NCI-H2107 treated with DMSO at 0.1 percent for 48 hours (cell line): ENCODE measurements around the gene SLC6A6.

Source experiments
- DNase-seq: peaks from one replicate; lab custom pipeline; 2025; ENCODE audit not compliant: unreplicated experiment; lab: John Stamatoyannopoulos, UW

The SLC6A6 gene

GRCh38 chr3:14464521-14464920 is 62.1 kb downstream of the SLC6A6 start:
- DNase-seq, result no peak

- DNase-seq, result no peak
Observed at GRCh38 chr3:14465425-14465824, 63.0 kb downstream of the SLC6A6 start.

- no peak for DNase-seq
Observed at GRCh38 chr3:14466179-14466903, 63.9 kb downstream of the SLC6A6 start.

DNA sequence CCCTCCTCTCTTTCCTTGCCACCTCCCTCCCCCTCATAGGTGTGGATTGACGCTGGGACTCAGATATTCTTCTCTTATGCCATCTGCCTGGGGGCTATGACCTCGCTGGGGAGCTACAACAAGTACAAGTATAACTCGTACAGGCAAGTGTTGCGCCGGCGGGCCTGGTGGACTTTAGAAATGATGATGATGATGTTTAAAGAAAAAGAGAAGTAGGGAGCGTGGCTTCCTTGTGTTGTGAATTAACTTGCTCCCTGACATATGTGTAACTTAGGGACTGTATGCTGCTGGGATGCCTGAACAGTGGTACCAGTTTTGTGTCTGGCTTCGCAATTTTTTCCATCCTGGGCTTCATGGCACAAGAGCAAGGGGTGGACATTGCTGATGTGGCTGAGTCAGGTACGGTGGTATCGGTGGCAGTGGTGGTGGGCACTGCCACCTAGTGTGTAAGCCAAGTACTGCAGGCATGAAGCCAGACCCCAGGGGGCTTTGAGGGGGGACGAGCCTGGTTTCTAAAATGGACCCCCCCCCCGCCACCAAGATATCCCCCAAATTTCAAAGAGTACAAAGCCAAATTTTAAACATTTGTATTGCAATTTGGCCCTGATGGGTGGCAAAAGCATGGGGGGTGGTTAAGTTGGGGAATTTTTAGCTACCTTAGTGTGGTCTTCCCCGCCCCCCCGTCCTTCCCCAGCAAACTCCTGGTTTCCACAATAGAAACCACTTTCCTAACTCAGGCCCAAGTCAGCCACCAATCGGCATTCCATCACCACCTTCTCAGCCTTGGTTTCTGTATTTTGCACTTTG is 65.6 kb downstream of the SLC6A6 start:
- no peak for DNase-seq

- no peak for DNase-seq
Observed at GRCh38 chr3:14468621-14468981, 66.2 kb downstream of the SLC6A6 start.

DNA sequence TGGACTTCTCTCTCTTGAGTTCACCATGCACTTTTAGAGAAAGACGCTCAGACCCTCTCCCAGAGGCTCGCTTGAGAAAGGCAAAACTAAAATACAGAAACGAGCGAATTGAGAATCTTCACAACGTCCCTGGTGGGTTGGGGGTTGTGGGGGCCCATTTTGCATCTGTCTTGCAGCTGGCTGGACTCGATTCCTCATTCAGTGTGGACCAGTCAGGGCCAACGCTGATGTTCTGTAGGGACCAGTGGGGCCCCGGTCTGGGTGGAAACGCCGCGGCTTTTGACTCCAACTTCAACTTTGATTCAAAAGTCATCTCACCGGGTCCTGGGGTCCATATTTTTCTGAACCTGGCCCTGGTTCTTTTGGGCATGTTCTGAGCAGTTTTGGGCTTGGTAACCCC is 68.1 kb downstream of the SLC6A6 start:
- DNase-seq, result no peak

DNA sequence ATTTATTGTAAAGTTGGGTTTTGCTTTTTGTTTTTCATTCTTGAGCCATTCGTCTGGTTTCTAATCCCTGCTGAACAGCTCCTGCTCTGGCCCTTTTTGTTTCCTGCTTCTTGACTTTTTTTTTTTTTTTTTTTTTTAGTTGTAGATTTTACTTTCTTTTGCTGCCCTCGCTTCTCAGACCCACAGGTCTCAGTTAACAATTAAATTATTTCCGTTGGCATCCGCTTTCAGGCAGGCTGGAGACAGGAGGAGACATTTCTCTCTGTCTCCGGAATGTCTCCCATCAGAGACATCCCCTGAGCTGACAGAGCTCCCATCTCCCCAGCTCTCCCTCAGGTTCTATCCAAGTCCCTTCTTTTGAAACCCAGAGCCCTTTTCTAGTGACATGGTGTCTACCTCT is 68.6 kb downstream of the SLC6A6 start:
- DNase-seq, result no peak

- no peak for DNase-seq
Observed at GRCh38 chr3:14471690-14472089, 69.3 kb downstream of the SLC6A6 start.

DNA sequence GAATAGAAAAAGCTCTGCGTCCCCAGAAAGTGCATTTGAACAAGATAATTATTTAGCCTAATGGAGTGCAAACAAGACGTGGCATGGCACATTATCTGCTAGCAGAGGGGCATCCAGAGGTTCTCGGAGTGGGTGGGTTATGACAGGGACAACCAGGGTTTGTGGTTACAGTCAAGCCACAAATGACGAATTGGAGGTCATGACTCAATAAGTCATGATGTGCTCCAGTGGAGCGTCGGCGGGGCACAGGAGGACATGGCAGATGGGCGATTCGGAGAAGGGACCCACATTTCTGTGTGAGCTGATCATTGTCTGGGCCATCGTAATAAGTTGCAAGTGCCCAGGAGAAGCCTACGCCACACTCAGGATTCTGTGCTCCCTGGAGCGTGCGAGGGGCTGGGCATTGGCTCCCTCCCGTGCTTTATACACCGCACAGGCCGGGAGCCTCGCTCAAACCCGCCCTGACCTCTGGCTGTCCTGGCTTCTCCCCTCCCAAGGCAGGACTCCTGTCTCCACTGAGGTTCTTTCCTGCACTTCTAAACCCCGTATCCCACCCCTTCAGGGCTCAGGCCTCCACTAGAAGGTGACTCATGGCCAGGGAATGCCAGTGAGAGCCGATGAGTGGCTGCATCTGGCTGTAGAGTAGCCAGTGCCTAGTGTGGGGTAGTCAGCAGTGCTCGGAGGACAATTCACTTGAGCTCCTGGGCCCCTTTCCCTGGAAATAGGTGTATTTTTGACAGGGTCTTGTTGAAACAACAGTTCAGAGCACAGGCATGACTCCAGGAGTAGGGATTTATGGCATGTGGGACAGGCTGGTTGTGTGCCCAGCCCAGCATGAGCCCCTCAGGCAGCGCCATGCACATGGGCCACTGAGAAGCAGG is 70.3 kb downstream of the SLC6A6 start:
- DNase-seq, result no peak

GRCh38 chr3:14473411-14473891 is 71.0 kb downstream of the SLC6A6 start:
- no peak for DNase-seq

DNA sequence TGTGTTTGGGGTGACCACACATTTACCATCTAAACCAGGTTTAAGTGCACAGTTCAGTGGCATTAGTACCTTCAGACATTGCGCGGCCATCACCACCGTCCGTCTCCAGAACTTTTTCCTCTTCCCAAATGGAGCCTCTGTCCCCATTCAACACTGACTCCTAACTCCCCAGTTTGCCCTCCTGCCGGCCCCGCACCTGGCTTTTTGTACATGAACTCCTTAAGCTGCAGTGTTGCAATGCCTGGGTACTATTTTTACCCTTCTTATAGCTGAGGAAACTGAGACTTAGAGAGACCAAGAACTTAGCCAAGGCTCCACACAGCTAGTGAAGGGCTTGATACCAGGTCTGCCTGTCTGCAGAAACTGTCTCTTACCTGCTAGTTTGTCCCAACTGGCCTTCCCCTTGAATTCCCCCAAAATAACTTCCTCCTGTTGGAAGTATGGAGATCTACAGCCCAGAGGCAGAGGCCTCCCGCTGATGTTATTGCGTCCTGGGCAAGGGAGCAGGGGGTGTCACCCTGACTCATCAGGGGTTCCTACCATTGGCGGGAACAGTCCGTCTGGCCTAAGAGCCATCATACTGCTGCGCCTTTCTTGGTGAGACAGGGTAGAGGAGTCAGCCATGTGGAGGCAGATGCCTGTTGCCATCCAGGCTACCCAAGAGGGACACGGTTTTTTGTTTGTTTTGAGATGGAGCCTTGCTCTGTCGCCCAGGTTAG is 72.1 kb downstream of the SLC6A6 start:
- DNase-seq, result no peak

GRCh38 chr3:14475621-14476020 is 73.2 kb downstream of the SLC6A6 start:
- DNase-seq, result no peak

DNA sequence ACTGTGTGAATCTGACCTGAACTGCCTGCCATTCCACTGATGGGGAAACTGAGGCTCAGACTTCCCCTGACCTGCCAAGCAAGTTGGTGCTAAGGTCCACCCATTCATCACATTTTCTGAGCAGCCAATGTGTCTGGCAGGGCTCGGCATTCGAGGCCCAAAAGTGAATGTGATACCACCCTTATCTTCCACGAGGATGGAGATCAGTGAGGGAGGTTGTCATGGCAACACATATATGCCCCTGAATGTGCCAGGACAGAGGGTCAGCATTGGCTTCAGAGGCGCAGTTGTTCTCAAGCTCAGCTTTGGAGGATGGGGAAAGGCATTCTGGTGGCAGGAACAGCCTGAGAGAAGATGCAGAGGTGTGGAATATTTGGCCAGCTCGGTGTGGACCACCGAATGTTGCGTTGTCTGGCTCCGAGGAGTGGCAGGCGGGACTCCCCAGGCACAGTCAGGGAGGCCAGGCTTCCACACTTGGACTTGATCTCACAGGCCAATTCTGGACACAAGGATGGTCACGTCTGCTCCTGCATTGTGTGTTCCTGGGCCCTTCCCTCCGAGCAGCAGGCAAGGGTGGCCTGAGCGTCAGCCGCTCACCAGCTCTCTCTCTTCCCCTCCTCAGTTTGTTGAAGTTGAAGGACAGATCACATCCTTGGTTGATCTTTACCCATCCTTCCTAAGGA is 74.3 kb downstream of the SLC6A6 start:
- DNase-seq, result no peak

DNA sequence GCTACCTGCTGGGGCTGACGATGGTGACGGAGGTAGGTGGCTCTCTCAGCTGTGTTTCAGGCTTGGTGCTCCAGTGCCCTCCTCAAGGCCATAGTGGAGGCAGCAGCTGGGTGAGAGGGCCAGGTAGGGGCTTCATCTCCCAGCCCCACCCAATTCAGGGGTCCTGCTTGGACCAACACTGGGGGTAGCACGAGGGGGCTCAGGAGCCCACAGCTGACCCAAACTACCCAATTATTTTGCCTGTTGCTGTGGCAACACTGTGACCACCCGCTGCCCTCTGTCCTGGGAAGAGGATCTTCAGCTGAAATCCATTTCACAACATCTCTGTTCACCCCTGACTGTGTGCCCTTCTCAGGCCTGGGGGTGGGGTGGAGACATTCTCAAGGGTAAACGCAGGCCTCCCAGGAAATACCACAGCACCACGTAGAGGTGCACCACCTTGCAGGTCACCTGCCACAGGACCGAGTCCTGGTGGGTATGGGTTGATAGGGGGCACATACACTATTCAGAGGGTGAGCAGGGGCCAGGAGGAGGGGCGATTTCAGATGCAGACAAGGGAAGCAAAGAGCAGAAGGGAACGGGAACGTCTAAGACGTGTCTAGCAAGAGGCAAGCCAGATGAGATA is 75.0 kb downstream of the SLC6A6 start:
- DNase-seq, result no peak

- no peak for DNase-seq
Observed at GRCh38 chr3:14478956-14479550, 76.6 kb downstream of the SLC6A6 start.

DNA sequence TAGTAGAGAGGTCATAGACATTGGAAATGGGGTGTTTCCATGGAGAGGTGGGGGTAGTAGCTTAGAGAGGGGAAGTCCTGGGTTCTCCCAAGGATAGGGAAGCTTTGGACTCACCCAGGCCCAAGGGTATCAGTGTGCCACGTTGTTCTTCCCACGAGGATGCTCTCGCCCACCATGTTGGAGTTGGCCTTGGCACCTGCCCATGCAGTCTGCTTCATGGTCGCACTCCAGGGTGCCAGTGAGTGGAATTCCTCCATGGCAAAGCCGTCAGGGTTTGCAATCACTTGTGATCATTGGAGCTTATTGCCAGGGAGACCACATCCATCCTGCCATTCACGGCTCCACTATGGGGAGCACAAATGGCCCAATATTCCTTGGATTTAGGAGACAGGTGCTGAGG is 77.2 kb downstream of the SLC6A6 start:
- DNase-seq, result no peak

DNA sequence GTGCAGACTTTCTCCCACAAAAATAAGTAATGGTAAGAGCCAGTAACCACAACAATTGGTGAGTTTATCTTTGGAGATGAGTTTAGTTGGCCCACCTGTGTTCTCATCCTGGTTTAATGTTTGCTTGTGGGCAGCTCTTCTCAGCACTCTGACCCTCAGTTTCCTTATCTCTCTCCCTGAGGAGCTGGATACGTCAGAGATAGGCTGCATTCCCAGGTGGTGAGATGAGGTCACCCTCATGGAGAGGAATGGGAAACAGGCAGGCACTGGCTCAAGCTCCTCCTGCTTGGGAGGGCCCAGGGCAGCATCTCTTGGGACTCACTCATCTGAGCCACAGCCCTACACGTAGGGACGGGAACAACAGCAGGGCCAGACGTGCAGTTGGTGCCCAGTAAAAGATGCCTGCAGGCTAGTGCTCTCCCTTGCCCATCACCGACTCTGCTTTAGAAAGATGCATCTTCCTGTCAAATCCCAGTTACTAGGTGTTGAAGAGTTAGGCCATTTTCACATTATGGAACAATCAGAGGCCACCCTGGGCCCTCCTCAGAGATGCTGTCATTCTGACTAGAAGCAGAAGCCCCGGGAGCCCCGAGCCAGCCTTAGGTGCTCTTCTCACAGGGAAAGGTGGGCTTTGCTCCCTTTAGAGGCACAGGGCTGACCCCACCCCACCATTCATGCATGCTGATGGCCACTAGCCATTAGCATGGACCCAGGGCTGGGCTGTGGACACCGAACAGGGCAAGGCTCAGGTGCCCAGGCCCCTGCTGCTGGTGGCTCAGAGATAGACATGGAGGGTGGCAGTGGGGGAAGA is 78.0 kb downstream of the SLC6A6 start:
- no peak for DNase-seq

DNA sequence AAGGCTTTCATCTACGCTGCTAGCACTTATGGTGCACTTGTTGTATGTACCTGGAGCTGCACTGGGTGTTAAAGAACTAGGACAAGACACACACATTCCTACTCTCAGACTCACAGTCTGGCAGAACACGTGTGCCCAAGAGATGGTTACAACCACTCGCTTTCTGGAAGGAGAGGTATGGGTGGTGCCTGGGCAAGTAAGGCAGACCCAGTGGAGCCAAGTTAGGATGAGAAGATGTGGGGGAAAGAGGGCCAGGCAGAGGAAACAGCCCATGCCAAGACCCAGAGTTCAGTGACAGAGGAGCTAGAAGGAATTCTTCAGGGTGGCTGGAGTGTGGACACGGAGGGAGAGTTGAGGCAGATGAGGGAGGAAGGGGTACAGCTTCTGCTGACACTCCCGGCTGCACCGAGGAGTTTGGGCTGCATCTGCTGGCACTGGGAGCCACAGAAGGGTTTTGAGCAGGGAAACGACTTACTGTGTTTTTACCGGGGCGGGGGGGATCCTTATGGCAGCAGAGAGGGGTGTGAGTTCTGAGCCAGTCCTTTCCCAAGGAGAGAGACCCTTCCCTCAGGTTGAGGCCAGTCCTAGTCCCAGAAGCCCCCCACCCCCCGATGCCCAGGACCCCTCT is 78.7 kb downstream of the SLC6A6 start:
- DNase-seq, result no peak
